Activated gamma-delta T cell treated with Interleukin-2 at 50 U/mL for 16 hours (primary cell): ENCODE measurements around the gene PCDHGA7.
"Not testable (repeated sequence)": the region's sequence is repeated elsewhere in the genome, so short reads cannot be mapped to it uniquely, and the experiment has no call there.

Experiments used
- DNase-seq: peaks from one replicate; pipeline ENCODE4 v3.0.0-alpha.2; 2020

The PCDHGA7 gene

GRCh38 chr5:141382469-141383294 is at the start of gene PCDHGA7:
PCDHGA7 (plus strand) TSS chr5:141382742; CDS start chr5:141382900, 158 bp downstream.
- DNase-seq = no peak

GRCh38 chr5:141338538-141339306 is 43.8 kb upstream of the PCDHGA7 start, which contains the start of gene PCDHGA2:
PCDHGA2 (plus strand) TSS chr5:141338760.
- no peak for DNase-seq

- DNase-seq = not testable (repeated sequence)
These were observed 41.7 kb upstream of the PCDHGA7 start for GRCh38 chr5:141340781-141341354.

- DNase-seq = no peak
These were observed 39.8 kb upstream of the PCDHGA7 start for GRCh38 chr5:141342773-141343172.

GRCh38 chr5:141343242-141343952 is 39.1 kb upstream of the PCDHGA7 start, which contains the start of gene PCDHGA3:
PCDHGA3 (plus strand) TSS chr5:141343829; CDS start chr5:141344034, 205 bp downstream.
- no peak for DNase-seq

GRCh38 chr5:141343953-141344463 is 38.5 kb upstream of the PCDHGA7 start:
- no peak for DNase-seq

GRCh38 chr5:141345327-141345726 is 37.2 kb upstream of the PCDHGA7 start:
- no peak for DNase-seq

- DNase-seq = not testable (repeated sequence)
These were observed 36.5 kb upstream of the PCDHGA7 start for GRCh38 chr5:141346017-141346416.

- no peak for DNase-seq
These were observed 32.5 kb upstream of the PCDHGA7 start, which contains the start of gene PCDHGB1 for GRCh38 chr5:141349917-141350619. PCDHGB1 (plus strand) TSS chr5:141350099; CDS start chr5:141350261, 162 bp downstream.

- DNase-seq = no peak
These were observed 31.0 kb upstream of the PCDHGA7 start for GRCh38 chr5:141351591-141351990.

- DNase-seq = no peak
These were observed 27.6 kb upstream of the PCDHGA7 start, which contains the start of gene PCDHGA4 for GRCh38 chr5:141354900-141355469. PCDHGA4 (plus strand) TSS chr5:141355021; CDS start chr5:141355108, 87 bp downstream.

GRCh38 chr5:141355641-141356040 is 26.9 kb upstream of the PCDHGA7 start:
- DNase-seq = no peak

- DNase-seq = no peak
These were observed 26.4 kb upstream of the PCDHGA7 start for GRCh38 chr5:141356133-141356532.

- DNase-seq = no peak
These were observed 25.6 kb upstream of the PCDHGA7 start for GRCh38 chr5:141356950-141357349.

- no peak for DNase-seq
These were observed 22.6 kb upstream of the PCDHGA7 start, which contains the start of gene PCDHGB2 for GRCh38 chr5:141359790-141360426. PCDHGB2 (plus strand) TSS chr5:141359994; CDS start chr5:141360136, 142 bp downstream.

GRCh38 chr5:141360685-141361084 is 21.9 kb upstream of the PCDHGA7 start:
- DNase-seq = no peak

GRCh38 chr5:141362719-141363118 is 19.8 kb upstream of the PCDHGA7 start:
- no peak for DNase-seq

GRCh38 chr5:141363952-141364660 is 18.4 kb upstream of the PCDHGA7 start, which contains the start of gene PCDHGA5:
PCDHGA5 (plus strand) TSS chr5:141364162; CDS start chr5:141364331, 169 bp downstream.
- no peak for DNase-seq

- DNase-seq = no peak
These were observed 16.3 kb upstream of the PCDHGA7 start for GRCh38 chr5:141366016-141366896.
